HepG2 (cell line): ENCODE results near the gene TRPC1. TPM values are rescaled to one million over a fixed set of nuclear protein-coding genes. Genes with fewer than 3 reads are reported as not detected.

Experiments used
- CCAR2 ChIP-seq: fragments of 200-400 bp; formaldehyde crosslinking; optimal IDR thresholded peaks from 2 replicates; pipeline ENCODE3; 2018; ENCODE audit warnings: low read depth, mild to moderate bottlenecking, low read length, moderate library complexity
- E2F2 ChIP-seq: sonication (generic); formaldehyde crosslinking; IDR thresholded peaks from 2 replicates; pipeline ENCODE4 v1.4.0; 2020; ENCODE audit warnings: missing genetic modification reagents, borderline replicate concordance
- ETS1 ChIP-seq: sonication (generic); formaldehyde crosslinking; IDR thresholded peaks from 2 replicates; pipeline ENCODE4 v1.4.0; 2020; ENCODE audit warnings: missing genetic modification reagents
- GATAD2A ChIP-seq: IDR thresholded peaks from 2 replicates; pipeline ENCODE4 v1.6.1; 2016
- HOXA7 ChIP-seq: sonication (generic); formaldehyde crosslinking; IDR thresholded peaks from 2 replicates; pipeline ENCODE4 v1.8.1; 2022; ENCODE audit warnings: mild to moderate bottlenecking, missing genetic modification reagents, moderate library complexity
- MEIS2 ChIP-seq: sonication (generic); formaldehyde crosslinking; IDR thresholded peaks from 2 replicates; pipeline ENCODE4 v1.9.0; 2021; ENCODE audit warnings: mild to moderate bottlenecking, missing genetic modification reagents
- MTF1 ChIP-seq: sonication (generic); formaldehyde crosslinking; IDR thresholded peaks from 2 replicates; pipeline ENCODE4 v1.5.0; 2020; ENCODE audit warnings: missing genetic modification reagents
- NFIC ChIP-seq: IDR thresholded peaks from 2 replicates; pipeline ENCODE4 v1.6.1; 2012; ENCODE audit warnings: mild to moderate bottlenecking, low read length, inconsistent platforms
- NONO ChIP-seq, 2 experiments: fragments of 450-650 bp in 1 of 2; sonication (generic) in 1 of 2; formaldehyde crosslinking in 1 of 2; IDR thresholded peaks in 1 of 2; conservative IDR thresholded peaks in 1 of 2; 2 replicates each; pipeline versions ENCODE4 v1.6.1 to v1.8.0; 2017 to 2022; ENCODE audit warnings: mild to moderate bottlenecking in 1 of 2, missing genetic modification reagents in 1 of 2, moderate library complexity in 1 of 2
- ONECUT2 ChIP-seq: sonication (generic); formaldehyde crosslinking; IDR thresholded peaks from 2 replicates; pipeline ENCODE4 v1.4.0; 2020; ENCODE audit warnings: missing genetic modification reagents
- PCBP1 ChIP-seq: fragments of 200-400 bp; formaldehyde crosslinking; IDR thresholded peaks from 2 replicates; pipeline ENCODE4 v1.6.1; 2017; ENCODE audit warnings: mild to moderate bottlenecking, low read depth, low read length, borderline replicate concordance
- RFX5 ChIP-seq: IDR thresholded peaks from 2 replicates; pipeline ENCODE4 v1.6.1; 2011; ENCODE audit warnings: low read depth, low read length, improper control_type of control experiment
- SAFB2 ChIP-seq: sonication (generic); formaldehyde crosslinking; IDR thresholded peaks from 2 replicates; pipeline ENCODE4 v1.5.1; 2020; ENCODE audit warnings: missing genetic modification reagents, low read depth, mild to moderate bottlenecking, borderline replicate concordance
- SETDB1 ChIP-seq: sonication (generic); formaldehyde crosslinking; IDR thresholded peaks from 2 replicates; pipeline ENCODE4 v1.5.1; 2020; ENCODE audit warnings: missing genetic modification reagents, mild to moderate bottlenecking, borderline replicate concordance
- SRSF9 ChIP-seq: fragments of 200-400 bp; formaldehyde crosslinking; IDR thresholded peaks from 2 replicates; pipeline ENCODE4 v1.6.1; 2018; ENCODE audit warnings: borderline replicate concordance, mild to moderate bottlenecking, low read depth, low read length; ENCODE audit not compliant: insufficient read depth, poor library complexity, severe bottlenecking
- TARDBP ChIP-seq: sonication (generic); formaldehyde crosslinking; IDR thresholded peaks from 2 replicates; pipeline ENCODE4 v1.8.0; 2022; ENCODE audit warnings: mild to moderate bottlenecking, missing genetic modification reagents
- ZFP1 ChIP-seq: IDR thresholded peaks from 2 replicates; pipeline ENCODE4 v1.6.1; 2016
- ZHX2 ChIP-seq, 2 experiments: sonication (generic) in 1 of 2; formaldehyde crosslinking in 1 of 2; IDR thresholded peaks; 2 replicates each; pipeline versions ENCODE4 v1.6.1 to v1.9.0; 2014 to 2022; ENCODE audit warnings: antibody characterized with exemption in 1 of 2, borderline replicate concordance in 1 of 2, inconsistent platforms in 1 of 2, low read depth in 1 of 2, missing genetic modification reagents in 1 of 2
- ZNF160 ChIP-seq: sonication (generic); formaldehyde crosslinking; IDR thresholded peaks from 2 replicates; pipeline ENCODE4 v1.8.0; 2022; ENCODE audit warnings: mild to moderate bottlenecking, inconsistent platforms, missing genetic modification reagents
- ZNF367 ChIP-seq: sonication (generic); formaldehyde crosslinking; IDR thresholded peaks from 2 replicates; pipeline ENCODE4 v1.4.0; 2020; ENCODE audit warnings: missing genetic modification reagents, borderline replicate concordance
- ZNF563 ChIP-seq: sonication (generic); formaldehyde crosslinking; IDR thresholded peaks from 2 replicates; pipeline ENCODE4 v1.8.0; 2022; ENCODE audit warnings: mild to moderate bottlenecking, moderate library complexity, missing genetic modification reagents
- ZNF652 ChIP-seq: IDR thresholded peaks from 2 replicates; pipeline ENCODE4 v1.6.1; 2016; ENCODE audit warnings: low read depth, borderline replicate concordance
- polyA plus RNA-seq, 8 experiments: library from polyadenylated mRNA; depleted of rRNA in 3 of 8; stranded (reverse) in 7 of 8; unstranded in 1 of 8; fragments of >200 nt; fragmentation: Illumina TruSeq in 4 of 8; extraction: Trizol in 4 of 8; gene quantifications; 2 replicates each; pipeline versions ENCODE4 v1.2.1 to v1.2.3, GENCODE V29; 2011 to 2016; ENCODE audit warnings: low read depth in 4 of 8, missing spikeins in 1 of 8, mixed read lengths in 1 of 8; ENCODE audit not compliant: insufficient read depth in 1 of 8
- total RNA-seq, 5 experiments: library from RNA; depleted of rRNA; stranded (reverse); fragments of >200 nt; fragmentation: Illumina TruSeq; extraction: Trizol; gene quantifications; 2 replicates each; pipeline ENCODE4 v1.2.3, GENCODE V29; 2016; ENCODE audit warnings: low read depth in 1 of 5

Gene TRPC1
- total and polyA plus RNA-seq, 2 of the 13 experiments (the other 11 are each of a cell fraction or from before 2014, with no cell fraction given), result 10.8 to 13.1 TPM

- TF ChIP-seq ETS1 (CRISPR knock-in tag) (no peak), PCBP1 (no peak), E2F2 (CRISPR knock-in tag) (no peak), SAFB2 (no peak), ZNF367 (no peak), HOXA7 (CRISPR knock-in tag) (no peak), CCAR2 (no peak), GATAD2A (peak; percentile 33), ZNF160 (CRISPR knock-in tag) (no peak), ZFP1 (CRISPR knock-in tag) (no peak), ZNF563 (no peak; the same call in 1 of the 2 replicates), ZNF652 (CRISPR knock-in tag) (no peak), TARDBP (CRISPR knock-in tag) (0 out of 2 replicates have a peak, but pooled peaks have one; percentile 3), SRSF9 (no peak), MTF1 (CRISPR knock-in tag) (0 out of 2 replicates have a peak, but pooled peaks have one; percentile 38), RFX5 (no peak), ONECUT2 (CRISPR knock-in tag) (no peak), SETDB1 (CRISPR knock-in tag) (no peak), NFIC (0 out of 2 replicates have a peak, but pooled peaks have one; percentile 53), NONO (IDR thresholded peaks at IDR 0.05) (no peak), NONO (CRISPR knock-in tag; conservative IDR thresholded peaks at IDR 0.05) (peak; percentile 81), MEIS2 (CRISPR knock-in tag) (no peak; the same call in 1 of the 2 replicates), ZHX2 (IDR thresholded peaks at IDR 0.05; ENCODE audit: low read depth) (peak; percentile 28; the same call in 1 of the 2 replicates), ZHX2 (CRISPR knock-in tag; IDR thresholded peaks at IDR 0.05; ENCODE audit: borderline replicate concordance) (no peak)
Measured at GRCh38 chr3:142724682-142725356, 985 bp downstream of the TRPC1 start (continued).
